RWPE1 (cell line): ENCODE data around the gene BMAL1.

Source experiments
- CTCF ChIA-PET: fragments of 350-600 bp; sonication (Branson Sonifier 250); formaldehyde crosslinking; extraction: SDS; loops from one replicate; lab custom pipeline; 2021; lab: Yijun Ruan, JAX
- POLR2A ChIA-PET: fragments of 400-600 bp; formaldehyde crosslinking; extraction: SDS; loops from one replicate; lab custom pipeline; 2020; ENCODE audit warnings: antibody characterized with exemption; ENCODE audit not compliant: low non-redundant PET; lab: Yijun Ruan, JAX
- DNase-seq: peaks from one replicate; pipeline ENCODE4 v3.0.0; 2012; ENCODE audit warnings: low spot score
- H3K27ac ChIP-seq: fragments of 450-650 bp; 2 replicates; pipeline ENCODE4 v1.5.1; 2017
- CTCF ChIP-seq: fragments of 450-650 bp; conservative IDR thresholded peaks from 2 replicates; pipeline ENCODE4 v1.5.1; 2017; ENCODE audit warnings: low read depth, mild to moderate bottlenecking

BMAL1 gene

GRCh38 chr11:13316528-13316961 lies 39.0 kb downstream of the BMAL1 start:
- DNase-seq: peak; percentile 36
- peak overlapping the region; percentile 76 for H3K27ac ChIP-seq
- no peak for TF ChIP-seq CTCF
- CTCF ChIA-PET: interaction anchor here (0.6 kb wide), 3 partner anchors 38 to 261 kb away, joined by 3 to 4 read pairs (median 3); no protein-coding TSS in a partner anchor
- POLR2A ChIA-PET: no interaction called here

GRCh38 chr11:13317293-13318080 lies 39.9 kb downstream of the BMAL1 start:
- H3K27ac ChIP-seq: peak overlapping the region; percentile 38; the same call in 1 of the 2 replicates
- no peak for DNase-seq
- CTCF ChIA-PET: interaction anchor here (0.6 to 0.8 kb wide), 2 partner anchors 9 to 11 kb away, joined by 3 to 4 read pairs; no protein-coding TSS in a partner anchor
- TF ChIP-seq CTCF: no peak
- POLR2A ChIA-PET: no interaction called here

- H3K27ac ChIP-seq: no peak overlapping the region
- CTCF ChIA-PET: interaction anchor here (0.6 kb wide), 1 partner anchor 10 kb away, joined by 3 read pairs; no protein-coding TSS in a partner anchor
- no peak for DNase-seq
- TF ChIP-seq CTCF: no peak
- POLR2A ChIA-PET: no interaction called here
These were observed 41.1 kb downstream of the BMAL1 start for GRCh38 chr11:13318498-13319295.

- H3K27ac ChIP-seq: no peak overlapping the region
- DNase-seq: no peak
- no peak for TF ChIP-seq CTCF
- ChIA-PET POLR2A (no interaction called here), CTCF (interaction anchor here (0.6 kb wide), 1 partner anchor 24 kb away, joined by 4 read pairs; no protein-coding TSS in a partner anchor)
These were observed 43.1 kb downstream of the BMAL1 start for GRCh38 chr11:13320688-13321087.

- CTCF ChIA-PET: interaction anchor here (0.7 to 0.8 kb wide), 2 partner anchors 20 to 180 kb away, joined by 4 read pairs; no protein-coding TSS in a partner anchor
- DNase-seq: no peak
- POLR2A ChIA-PET: no interaction called here
- TF ChIP-seq CTCF: no peak
- H3K27ac ChIP-seq: no peak overlapping the region
These were observed 43.8 kb downstream of the BMAL1 start for GRCh38 chr11:13321431-13321830.

- no peak overlapping the region for H3K27ac ChIP-seq
- ChIA-PET CTCF (interaction anchor here (1.4 kb wide), 1 partner anchor 11 kb away, joined by 4 read pairs; no protein-coding TSS in a partner anchor), POLR2A (no interaction called here)
- TF ChIP-seq CTCF: no peak
- no peak for DNase-seq
These were observed 46.6 kb downstream of the BMAL1 start for GRCh38 chr11:13324141-13324540.
